ENCODE results near the gene ST14. TPM values are rescaled to one million over a fixed set of nuclear protein-coding genes. Genes with fewer than 3 reads are reported as not detected.

Gene ST14
- total and polyA plus RNA-seq, 10 of the 15 experiments (the other 5 are each of a cell fraction or from before 2014, with no cell fraction given): 0.02 to 3.9 (median 0.73) TPM; not detected in 2

GRCh38 chr11:130188585-130189347 is 29.2 kb downstream of the ST14 start:
- DNase-seq (ENCODE audit: low read depth, low spot score): no peak
- TF ChIP-seq SPI1 (IDR thresholded peaks at IDR 0.05; ENCODE audit: borderline replicate concordance, insufficient read depth, low read depth, low read length): no peak
- TF ChIP-seq NFIC (IDR thresholded peaks at IDR 0.05; ENCODE audit: low read depth, low read length): no peak
- no peak for TF ChIP-seq ATF2 (IDR thresholded peaks at IDR 0.05; ENCODE audit: low read length)
- no peak for TF ChIP-seq RFX5 (IDR thresholded peaks at IDR 0.05; ENCODE audit: low read depth, low read length)
- TF ChIP-seq IKZF2 (IDR thresholded peaks at IDR 0.05): no peak
- TF ChIP-seq SRF (IDR thresholded peaks at IDR 0.05; ENCODE audit: low read depth in 2 of 2, low read length in 2 of 2): no peak
- no peak for TF ChIP-seq STAT1 (conservative IDR thresholded peaks at IDR 0.05)
- TF ChIP-seq JUND (IDR thresholded peaks at IDR 0.05; ENCODE audit: low read depth, low read length): no peak
- no peak for TF ChIP-seq MTA2 (IDR thresholded peaks at IDR 0.05; ENCODE audit: low read depth)
- TF ChIP-seq ZNF207 (IDR thresholded peaks at IDR 0.05; ENCODE audit: borderline replicate concordance): no peak
- TF ChIP-seq SMC3 (IDR thresholded peaks at IDR 0.05; ENCODE audit: borderline replicate concordance, low read length): no peak
- no peak for TF ChIP-seq ATF7 (IDR thresholded peaks at IDR 0.05; ENCODE audit: low read depth)
- no peak for TF ChIP-seq CHD4 (IDR thresholded peaks at IDR 0.05)
- TF ChIP-seq NBN (IDR thresholded peaks at IDR 0.05): no peak
- no peak for TF ChIP-seq SUZ12 (IDR thresholded peaks at IDR 0.05; ENCODE audit: unreplicated experiment)
- TF ChIP-seq RBBP5 (conservative IDR thresholded peaks at IDR 0.05): no peak
- TF ChIP-seq EZH2 (IDR thresholded peaks at IDR 0.05; ENCODE audit: borderline replicate concordance, control insufficient read depth, low read depth, low read length): no peak
- no peaks in the 10 kb centered on the region for H3K79me2 ChIP-seq (ENCODE audit: control insufficient read depth, insufficient read depth, low read length)
- H3K9ac ChIP-seq (ENCODE audit: control insufficient read depth, insufficient read depth, low read length): no peak overlapping the region
- H3K36me3 ChIP-seq (ENCODE audit: control insufficient read depth in 2 of 2, insufficient read depth in 2 of 2, low read length in 1 of 2): no peaks in the 10 kb centered on the region
- ChIA-PET SMC1A (ENCODE audit: uncharacterized antibody, unreplicated experiment) (no interaction called here), RAD21 (ENCODE audit: unreplicated experiment) (no interaction called here), CTCF (no interaction called here), POLR2A (no interaction called here)
- no peaks in the 10 kb centered on the region for H3K4me1 ChIP-seq (ENCODE audit: control insufficient read depth, insufficient read depth, low read length)
- no peak overlapping the region for H3K4me3 ChIP-seq
- no peak for ATAC-seq
- no TSS peak for BruUV-seq (replicated peaks)
- H3K9me3 ChIP-seq (replicated peaks; ENCODE audit: control insufficient read depth, insufficient read depth, low read length): no peaks in the 10 kb centered on the region
- no peaks in the 10 kb centered on the region for H4K20me1 ChIP-seq (ENCODE audit: control insufficient read depth, insufficient read depth)
- H3K27me3 ChIP-seq (replicated peaks in 1 of 2; ENCODE audit: control insufficient read depth in 2 of 2, insufficient read depth in 2 of 2, low read length in 1 of 2): no peaks in the 10 kb centered on the region
- H2AFZ ChIP-seq (ENCODE audit: control insufficient read depth, low read depth, low read length): no peak overlapping the region
- H3K4me2 ChIP-seq (ENCODE audit: control insufficient read depth, insufficient read depth): no peak overlapping the region
- FAIRE-seq: no peak
- 60% methylated on average over 18 of the region's 19 CpGs for WGBS (ENCODE audit: insufficient coverage, insufficient replicate concordance, low lambda C conversion rate, missing lambda C conversion rate)
- intact Hi-C loops (cut with micrococcal nuclease; ENCODE audit: unreplicated experiment): no loop called here
- in situ Hi-C loops (cut with MboI): no loop called here
- H3K27ac ChIP-seq (ENCODE audit: control insufficient read depth, insufficient read depth): no peak overlapping the region

Measured in GM12878 (cell line).